PC-3 (cell line): ENCODE data around the gene PTGDS. TPM values are rescaled to one million over a fixed set of nuclear protein-coding genes. Genes with fewer than 3 reads are reported as not detected.

Experiments used
- ATAC-seq: fragments of 200-7000 bp; cut with Tn5 transposase; 2 replicates; pipeline ENCODE4 v1.9.1; 2020; ENCODE audit warnings: mild to moderate bottlenecking, moderate library complexity
- BruUV-seq: library from RNA; stranded (reverse); fragments of 400-500 nt; replicated peaks from 2 replicates; lab custom pipeline; 2021; lab: Mats Ljungman, UMichigan
- CTCF ChIA-PET: fragments of 300-600 bp; sonication (Branson Sonifier 250); formaldehyde crosslinking; loops from one replicate; lab custom pipeline; 2022; ENCODE audit warnings: antibody characterized with exemption; lab: Charles Lee
- POLR2A ChIA-PET: fragments of 300-600 bp; sonication (Branson Sonifier 250); formaldehyde crosslinking; loops from one replicate; lab custom pipeline; 2022; ENCODE audit warnings: antibody characterized with exemption; ENCODE audit not compliant: unreplicated experiment; lab: Charles Lee
- DNase-seq: peaks from one replicate; pipeline ENCODE4 v3.0.0-alpha.2; 2015
- H2AFZ ChIP-seq: fragments of 300-600 bp; sonication (generic); 2 replicates; pipeline ENCODE4 v1.6.0; 2016; ENCODE audit warnings: antibody characterized with exemption, low read length
- H3F3A ChIP-seq: fragments of 300-600 bp; sonication (generic); one replicate; pipeline ENCODE4 v1.6.0; 2017; ENCODE audit warnings: antibody characterized with exemption, low read length, control low read depth, mild to moderate bottlenecking; ENCODE audit not compliant: unreplicated experiment
- H3K27ac ChIP-seq: fragments of 300-600 bp; sonication (generic); 2 replicates; pipeline ENCODE4 v1.5.1; 2016; ENCODE audit warnings: mild to moderate bottlenecking, low read length
- H3K27me3 ChIP-seq: fragments of 300-600 bp; sonication (generic); 2 replicates; pipeline ENCODE4 v1.6.1; 2016; ENCODE audit warnings: low read length, mixed read lengths
- H3K36me3 ChIP-seq: fragments of 300-600 bp; sonication (generic); 2 replicates; pipeline ENCODE4 v1.6.1; 2016; ENCODE audit warnings: low read depth, mixed run types, low read length, mixed read lengths
- H3K4me1 ChIP-seq: fragments of 300-600 bp; sonication (generic); 2 replicates; pipeline ENCODE4 v1.5.1; 2016; ENCODE audit warnings: low read length; ENCODE audit not compliant: insufficient read depth
- H3K4me2 ChIP-seq: fragments of 300-600 bp; sonication (generic); 2 replicates; pipeline ENCODE4 v1.6.0; 2016; ENCODE audit warnings: low read length
- H3K4me3 ChIP-seq: fragments of 300-600 bp; sonication (generic); 2 replicates; pipeline ENCODE4 v1.5.1; 2016; ENCODE audit warnings: mild to moderate bottlenecking, low read length, mixed read lengths
- H3K79me2 ChIP-seq: fragments of 300-600 bp; sonication (generic); 2 replicates; pipeline ENCODE4 v1.6.1; 2017; ENCODE audit warnings: low read length, mixed read lengths
- H3K9ac ChIP-seq: fragments of 300-600 bp; sonication (generic); 2 replicates; pipeline ENCODE4 v1.6.0; 2016; ENCODE audit warnings: mild to moderate bottlenecking, low read length
- H3K9me2 ChIP-seq: fragments of 300-600 bp; sonication (generic); replicated peaks from 2 replicates; pipeline ENCODE4 v1.6.1; 2016; ENCODE audit warnings: mixed run types, low read length, mixed read lengths
- H3K9me3 ChIP-seq: fragments of 300-600 bp; sonication (generic); 2 replicates; pipeline ENCODE4 v1.6.1; 2016; ENCODE audit warnings: low read length, mixed read lengths
- H4K20me1 ChIP-seq: fragments of 300-600 bp; sonication (generic); 2 replicates; pipeline ENCODE4 v1.6.1; 2016; ENCODE audit warnings: low read length, mixed read lengths
- EZH2 ChIP-seq: fragments of 300-600 bp; sonication (generic); IDR thresholded peaks from one replicate; pipeline ENCODE4 v1.6.1; 2017; ENCODE audit warnings: antibody characterized with exemption, mild to moderate bottlenecking, low read length; ENCODE audit not compliant: unreplicated experiment
- EZH2phosphoT487 ChIP-seq: fragments of 300-600 bp; sonication (generic); IDR thresholded peaks from 2 replicates; pipeline ENCODE4 v1.6.1; 2018; ENCODE audit warnings: mild to moderate bottlenecking, antibody characterized with exemption, low read length, borderline replicate concordance
- intact Hi-C: fragments of 100-400 bp; cut with micrococcal nuclease; formaldehyde crosslinking; loops from 2 replicates; pipeline ENCODE4 v1.9.0; 2023
- total RNA-seq: library from RNA; depleted of rRNA; stranded (reverse); fragments of >200 nt; gene quantifications from 2 replicates; pipeline ENCODE4 v1.2.3, GENCODE V29; 2014
- TF ChIP-seq, protein P1 (sequence below): fragments of 300-600 bp; sonication (generic); conservative IDR thresholded peaks from 2 replicates; pipeline ENCODE4 v1.5.1; 2017; ENCODE audit warnings: antibody characterized with exemption, low read depth, mild to moderate bottlenecking, low read length

PTGDS gene
- total RNA-seq, 1 experiment from 2014 or later = not detected

DNA sequence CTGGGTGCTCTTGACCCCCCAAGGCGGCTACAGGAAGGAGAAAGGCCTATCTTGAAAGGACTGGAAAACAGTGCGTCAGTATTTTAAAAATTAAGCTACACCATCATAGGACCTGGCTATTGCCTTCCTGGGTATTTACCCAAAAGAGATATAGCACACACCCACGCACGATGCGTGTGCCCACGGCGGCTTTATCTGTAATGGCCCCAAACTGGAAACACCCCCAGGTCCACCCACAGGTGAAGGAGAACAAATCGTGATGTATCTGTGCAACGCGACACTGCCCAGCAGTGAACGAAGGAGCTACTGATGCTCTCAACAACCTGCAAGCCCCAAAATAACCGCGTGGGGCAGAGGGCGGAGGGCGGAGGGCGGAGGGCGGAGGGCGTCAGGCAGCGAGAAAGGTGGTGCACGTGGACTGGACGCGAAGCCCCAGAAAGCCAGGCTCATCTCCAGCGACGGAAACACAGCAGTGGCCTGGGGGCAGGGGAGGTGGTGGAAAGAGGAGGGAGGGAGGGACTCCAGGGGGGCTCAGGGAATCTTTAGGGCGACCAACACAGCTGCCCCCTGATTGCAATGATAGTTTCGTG, 12.4 kb upstream of the PTGDS start:
- BruUV-seq = no TSS peak
- Histone ChIP-seq H3K4me3 (no peak overlapping the region), H3K9me2 (no peaks in the 10 kb centered on the region), H3K9me3 (no peaks in the 10 kb centered on the region), H4K20me1 (no peaks in the 10 kb centered on the region), H3K9ac (no peak overlapping the region), H3F3A (no peaks in the 10 kb centered on the region), H3K4me2 (peak overlapping the region; percentile 54; the same call in 1 of the 2 replicates), H2AFZ (peak overlapping the region; percentile 55; the same call in 1 of the 2 replicates), H3K4me1 (peaks cover 8% of the 10 kb centered on the region), H3K36me3 (no peaks in the 10 kb centered on the region), H3K27ac (no peak overlapping the region), H3K79me2 (no peaks in the 10 kb centered on the region), H3K27me3 (no peaks in the 10 kb centered on the region)
- ChIA-PET CTCF (interaction anchor here (0.5 to 0.7 kb wide), 2 partner anchors 10 to 17 kb away, joined by 3 to 7 read pairs; no protein-coding TSS in a partner anchor), POLR2A (no interaction called here)
- no peak for ATAC-seq
- no peak for DNase-seq
- intact Hi-C loops = no loop called here
- TF ChIP-seq, protein P1, sequence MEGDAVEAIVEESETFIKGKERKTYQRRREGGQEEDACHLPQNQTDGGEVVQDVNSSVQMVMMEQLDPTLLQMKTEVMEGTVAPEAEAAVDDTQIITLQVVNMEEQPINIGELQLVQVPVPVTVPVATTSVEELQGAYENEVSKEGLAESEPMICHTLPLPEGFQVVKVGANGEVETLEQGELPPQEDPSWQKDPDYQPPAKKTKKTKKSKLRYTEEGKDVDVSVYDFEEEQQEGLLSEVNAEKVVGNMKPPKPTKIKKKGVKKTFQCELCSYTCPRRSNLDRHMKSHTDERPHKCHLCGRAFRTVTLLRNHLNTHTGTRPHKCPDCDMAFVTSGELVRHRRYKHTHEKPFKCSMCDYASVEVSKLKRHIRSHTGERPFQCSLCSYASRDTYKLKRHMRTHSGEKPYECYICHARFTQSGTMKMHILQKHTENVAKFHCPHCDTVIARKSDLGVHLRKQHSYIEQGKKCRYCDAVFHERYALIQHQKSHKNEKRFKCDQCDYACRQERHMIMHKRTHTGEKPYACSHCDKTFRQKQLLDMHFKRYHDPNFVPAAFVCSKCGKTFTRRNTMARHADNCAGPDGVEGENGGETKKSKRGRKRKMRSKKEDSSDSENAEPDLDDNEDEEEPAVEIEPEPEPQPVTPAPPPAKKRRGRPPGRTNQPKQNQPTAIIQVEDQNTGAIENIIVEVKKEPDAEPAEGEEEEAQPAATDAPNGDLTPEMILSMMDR = no peak

DNA sequence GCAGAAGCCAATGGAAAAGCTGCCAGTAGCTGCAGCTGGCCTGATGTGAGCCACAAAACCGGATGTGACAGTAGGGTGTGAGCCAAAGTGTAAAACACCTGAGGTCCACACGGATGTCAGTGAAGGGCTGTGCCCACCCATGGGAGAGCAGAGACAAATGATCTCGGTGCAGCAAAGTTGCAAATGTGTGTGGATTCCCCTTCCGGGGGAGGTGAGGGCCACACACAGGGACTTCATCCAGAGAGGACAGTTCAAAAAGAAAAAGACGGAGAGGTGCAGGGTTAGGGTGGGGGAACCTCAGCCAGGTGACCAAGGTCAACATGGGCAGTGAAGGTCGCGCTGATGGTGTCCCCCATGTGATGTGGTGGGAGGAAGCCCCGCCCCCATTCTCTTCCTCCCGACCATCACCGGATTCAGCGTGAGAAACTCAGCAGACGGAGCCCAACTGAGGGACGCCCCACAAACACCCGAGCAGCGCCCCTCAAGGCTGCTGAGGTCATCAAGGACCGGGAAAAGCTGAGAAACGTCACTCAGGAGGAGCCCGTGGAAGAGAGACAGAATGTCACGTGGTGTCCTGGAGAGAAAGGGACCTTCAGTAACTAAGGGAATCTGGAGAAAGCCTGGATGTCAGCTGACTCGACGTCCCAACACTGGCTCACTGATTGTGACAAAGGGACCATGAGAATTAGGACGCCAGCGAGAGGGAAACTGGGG, 11.4 kb upstream of the PTGDS start:
- H3K9me2 ChIP-seq = no peaks in the 10 kb centered on the region
- no peaks in the 10 kb centered on the region for H3K36me3 ChIP-seq
- H3K4me1 ChIP-seq = peaks cover 8% of the 10 kb centered on the region
- no peak overlapping the region for H3K4me2 ChIP-seq
- no peak for DNase-seq
- no peak overlapping the region for H3K4me3 ChIP-seq
- ATAC-seq = no peak
- POLR2A ChIA-PET = no interaction called here
- no peaks in the 10 kb centered on the region for H4K20me1 ChIP-seq
- H2AFZ ChIP-seq = no peak overlapping the region
- no peak overlapping the region for H3K9ac ChIP-seq
- H3K27me3 ChIP-seq = no peaks in the 10 kb centered on the region
- TF ChIP-seq, protein P1 = no peak
- no peak for TF ChIP-seq EZH2
- no peak for TF ChIP-seq EZH2phosphoT487
- H3K79me2 ChIP-seq = no peaks in the 10 kb centered on the region
- BruUV-seq = no TSS peak
- H3K9me3 ChIP-seq = no peaks in the 10 kb centered on the region
- intact Hi-C loops = no loop called here
- no peaks in the 10 kb centered on the region for H3F3A ChIP-seq
- no peak overlapping the region for H3K27ac ChIP-seq
- CTCF ChIA-PET = no interaction called here
